Body of pancreas (tissue), 4 donors: ENCODE results near the gene NUBP2.

ENCODE experiments used
- CTCF ChIP-seq, 7 experiments: fragments of 450-650 bp in 4 of 7; fragments of 200-600 bp in 3 of 7; sonication (generic) in 3 of 7; IDR thresholded peaks; one replicate each; pipeline ENCODE4 v1.5.1; 2016 to 2019; ENCODE audit warnings: antibody characterized with exemption in 7 of 7
- POLR2A ChIP-seq, 3 donors: fragments of 450-650 bp; IDR thresholded peaks; one replicate each; pipeline ENCODE4 v1.6.1; 2016; ENCODE audit warnings: antibody characterized with exemption in 3 of 3, mild to moderate bottlenecking in 2 of 3

- no peak for TF ChIP-seq POLR2A (IDR thresholded peaks at IDR 0.05)
- TF ChIP-seq CTCF (IDR thresholded peaks at IDR 0.05) = no peak
Observed at GRCh38 chr16:1766231-1766630, 16.5 kb upstream of the NUBP2 start.
